Measurements from ENCODE around the gene USP6NL.

DNA sequence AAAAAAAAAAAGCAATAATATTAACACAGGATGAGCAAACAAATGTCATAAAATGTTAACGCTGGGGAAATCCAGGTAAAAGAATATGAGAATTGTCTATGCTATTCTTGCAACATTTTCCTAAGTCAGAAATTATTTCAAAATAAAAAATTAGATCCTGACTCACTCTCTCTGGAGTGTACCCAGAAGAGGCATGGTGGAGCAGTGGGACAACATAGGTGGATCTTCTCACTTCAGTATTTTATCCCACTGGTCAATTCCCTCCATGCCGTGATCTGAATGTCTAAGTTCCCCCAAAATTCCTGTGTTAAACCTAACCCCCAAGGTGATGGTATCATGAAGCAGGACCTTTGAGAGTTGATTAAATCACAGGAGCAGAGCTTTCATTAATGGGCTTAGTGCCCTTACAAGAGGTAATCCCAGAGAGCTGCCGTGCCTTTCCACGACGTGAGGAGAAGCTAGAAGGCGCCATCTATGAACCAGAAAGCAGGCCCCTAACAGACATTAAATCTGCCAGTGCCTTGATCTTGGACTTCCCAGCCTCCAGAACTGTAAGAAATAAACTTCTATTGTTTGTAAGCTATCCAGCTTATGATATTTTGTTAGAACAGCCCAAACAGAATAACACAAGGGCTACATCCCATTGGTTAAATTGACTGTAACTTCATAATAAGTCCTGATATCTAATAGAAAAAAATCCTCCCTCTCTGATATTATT, 35.2 kb downstream of the USP6NL start:
- TF ChIP-seq, protein P1, sequence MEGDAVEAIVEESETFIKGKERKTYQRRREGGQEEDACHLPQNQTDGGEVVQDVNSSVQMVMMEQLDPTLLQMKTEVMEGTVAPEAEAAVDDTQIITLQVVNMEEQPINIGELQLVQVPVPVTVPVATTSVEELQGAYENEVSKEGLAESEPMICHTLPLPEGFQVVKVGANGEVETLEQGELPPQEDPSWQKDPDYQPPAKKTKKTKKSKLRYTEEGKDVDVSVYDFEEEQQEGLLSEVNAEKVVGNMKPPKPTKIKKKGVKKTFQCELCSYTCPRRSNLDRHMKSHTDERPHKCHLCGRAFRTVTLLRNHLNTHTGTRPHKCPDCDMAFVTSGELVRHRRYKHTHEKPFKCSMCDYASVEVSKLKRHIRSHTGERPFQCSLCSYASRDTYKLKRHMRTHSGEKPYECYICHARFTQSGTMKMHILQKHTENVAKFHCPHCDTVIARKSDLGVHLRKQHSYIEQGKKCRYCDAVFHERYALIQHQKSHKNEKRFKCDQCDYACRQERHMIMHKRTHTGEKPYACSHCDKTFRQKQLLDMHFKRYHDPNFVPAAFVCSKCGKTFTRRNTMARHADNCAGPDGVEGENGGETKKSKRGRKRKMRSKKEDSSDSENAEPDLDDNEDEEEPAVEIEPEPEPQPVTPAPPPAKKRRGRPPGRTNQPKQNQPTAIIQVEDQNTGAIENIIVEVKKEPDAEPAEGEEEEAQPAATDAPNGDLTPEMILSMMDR (conservative IDR thresholded peaks at IDR 0.05 in 1 of 2, IDR thresholded peaks at IDR 0.05 in 1 of 2; ENCODE audit: extremely low read depth in 1 of 2, insufficient read depth in 1 of 2, low read depth in 1 of 2, low read length in 2 of 2), result no peak
- no peak for TF ChIP-seq EZH2 (IDR thresholded peaks at IDR 0.05; ENCODE audit: borderline replicate concordance, low read length)
